Measurements from ENCODE around the gene CHRNA5.

DNA sequence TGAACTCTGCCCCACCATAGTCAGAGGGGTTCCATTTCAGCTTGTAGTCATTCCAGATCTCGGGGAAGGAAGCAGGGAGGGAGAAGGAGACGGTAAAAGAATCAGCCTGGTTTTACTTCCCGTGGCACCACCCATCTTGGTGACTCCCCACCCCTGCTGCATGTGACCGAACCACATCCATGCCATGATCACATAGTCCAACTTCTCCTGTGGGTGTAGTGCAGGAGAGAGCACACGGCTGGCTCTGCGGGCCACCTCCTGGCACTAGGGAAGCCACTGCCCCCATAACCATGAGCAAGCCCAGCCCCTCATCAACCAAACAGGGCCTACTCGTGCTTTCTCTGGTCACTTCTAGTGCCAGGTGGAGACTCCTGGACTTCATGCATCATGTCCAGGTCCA, 51.8 kb downstream of the CHRNA5 start:
- TF ChIP-seq GATA3 (IDR thresholded peaks at IDR 0.05; ENCODE audit: low read depth, low read length) (no peak), GATA2 (IDR thresholded peaks at IDR 0.05; ENCODE audit: low read depth, low read length) (no peak)
